Astrocyte of the cerebellum (primary cell): Measurements from ENCODE around the gene PROCR.

Experiments used
- DNase-seq: peaks from one replicate; pipeline ENCODE4 v3.0.0-alpha.2; 2011; ENCODE audit warnings: low read depth
- H3K4me3 ChIP-seq: 2 replicates; pipeline ENCODE4 v1.5.1; 2011; ENCODE audit warnings: mild to moderate bottlenecking, low read depth, low read length, moderate library complexity
- CTCF ChIP-seq: IDR thresholded peaks from 2 replicates; pipeline ENCODE4 v1.5.1; 2012; ENCODE audit warnings: low read length, low read depth, moderate library complexity, mild to moderate bottlenecking; ENCODE audit errors: missing control alignments
- in situ Hi-C: cut with HindIII; loops from 2 replicates; pipeline ENCODE4 v1.10.0; 2017; ENCODE audit warnings: low sequenced_read_pairs

The PROCR gene

DNA sequence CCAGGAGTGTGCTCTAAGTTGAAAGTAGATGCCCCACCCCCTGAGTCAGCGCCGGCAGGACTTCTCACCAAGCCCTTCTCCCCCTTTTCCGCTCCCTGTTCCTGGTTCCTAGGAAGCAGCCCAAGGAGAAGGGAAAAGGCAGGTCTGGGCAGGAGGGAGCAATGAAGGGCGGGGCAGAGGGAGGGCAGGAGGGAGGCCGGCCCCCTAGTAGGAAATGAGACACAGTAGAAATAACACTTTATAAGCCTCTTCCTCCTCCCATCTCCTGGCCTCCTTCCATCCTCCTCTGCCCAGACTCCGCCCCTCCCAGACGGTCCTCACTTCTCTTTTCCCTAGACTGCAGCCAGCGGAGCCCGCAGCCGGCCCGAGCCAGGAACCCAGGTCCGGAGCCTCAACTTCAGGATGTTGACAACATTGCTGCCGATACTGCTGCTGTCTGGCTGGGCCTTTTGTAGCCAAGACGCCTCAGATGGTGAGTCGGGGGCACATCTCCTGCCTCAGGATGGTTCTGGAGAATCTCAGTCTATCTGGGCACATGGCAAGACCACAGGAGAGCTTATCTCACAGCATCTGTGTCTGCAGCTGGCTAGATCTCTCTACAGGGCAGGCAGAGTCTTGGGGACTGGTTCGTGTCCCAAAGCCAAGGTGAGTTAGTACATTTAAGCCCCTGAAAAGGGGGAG is at the start of gene PROCR:
Gene PROCR (plus strand): TSS at position 320 of the 681 bp plus-strand sequence. CDS start 83 bp downstream, at position 403.
- DNase-seq = peak; percentile 62
- in situ Hi-C loops = no loop called here
- TF ChIP-seq CTCF = no peak
- peak within 1 kb of the TSS; percentile 38 for H3K4me3 ChIP-seq

DNA sequence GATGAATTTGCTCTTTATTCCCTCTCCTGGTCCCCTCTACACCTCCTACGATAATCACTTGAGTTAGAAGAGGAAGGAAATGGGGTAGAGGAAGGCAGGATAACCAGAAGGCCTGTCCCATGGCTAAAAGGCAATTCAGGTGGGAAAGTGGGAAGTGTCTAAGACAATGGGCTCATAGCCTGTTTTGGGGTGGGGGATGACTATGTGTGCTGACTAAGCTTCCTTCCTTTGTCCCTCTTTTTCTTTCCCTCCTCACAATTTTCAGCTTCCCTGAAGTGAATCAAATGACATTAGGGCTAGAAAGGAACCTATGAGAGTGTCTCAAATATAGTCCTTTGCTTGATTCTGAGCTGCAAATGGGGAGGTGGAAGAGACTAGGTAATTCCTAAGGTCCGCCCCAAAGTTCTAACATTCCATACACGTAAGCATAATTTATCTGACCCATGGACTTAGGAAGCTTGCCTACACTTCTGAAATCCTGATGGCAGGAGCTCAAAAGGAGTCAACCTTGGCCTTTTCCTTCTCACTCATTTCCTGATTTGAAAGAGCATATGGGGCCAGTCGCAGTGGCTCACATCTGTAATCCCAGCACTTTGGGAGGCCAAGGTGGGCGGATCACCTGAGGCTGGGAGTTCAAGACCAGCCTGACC is 49.0 kb upstream of the PROCR start:
- TF ChIP-seq CTCF = no peak

DNA sequence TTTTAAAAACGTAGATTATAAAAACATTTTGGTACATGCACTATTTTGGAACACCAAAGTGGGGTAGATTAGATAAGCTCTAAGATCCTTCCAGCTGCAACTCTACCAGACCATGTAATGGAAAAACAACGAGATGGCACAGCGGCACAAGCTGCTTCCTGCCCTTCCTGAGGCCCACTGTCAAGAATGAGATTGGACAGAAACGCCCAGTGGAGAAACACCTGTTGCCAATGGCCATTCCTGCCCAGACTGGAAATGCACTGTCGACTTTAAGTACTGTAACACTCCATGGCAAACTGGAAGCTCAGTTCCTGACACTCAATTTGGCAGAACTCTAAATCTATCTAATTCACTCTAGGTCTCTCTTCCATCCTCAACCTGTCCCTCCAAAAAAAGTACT is 46.1 kb upstream of the PROCR start:
- no peak overlapping the region for H3K4me3 ChIP-seq
- TF ChIP-seq CTCF = no peak
- DNase-seq = no peak
- in situ Hi-C loops = no loop called here

More for the DNA sequence above, 49.0 kb upstream of the PROCR start:
- in situ Hi-C loops = no loop called here
- no peak overlapping the region for H3K4me3 ChIP-seq
- no peak for DNase-seq

DNA sequence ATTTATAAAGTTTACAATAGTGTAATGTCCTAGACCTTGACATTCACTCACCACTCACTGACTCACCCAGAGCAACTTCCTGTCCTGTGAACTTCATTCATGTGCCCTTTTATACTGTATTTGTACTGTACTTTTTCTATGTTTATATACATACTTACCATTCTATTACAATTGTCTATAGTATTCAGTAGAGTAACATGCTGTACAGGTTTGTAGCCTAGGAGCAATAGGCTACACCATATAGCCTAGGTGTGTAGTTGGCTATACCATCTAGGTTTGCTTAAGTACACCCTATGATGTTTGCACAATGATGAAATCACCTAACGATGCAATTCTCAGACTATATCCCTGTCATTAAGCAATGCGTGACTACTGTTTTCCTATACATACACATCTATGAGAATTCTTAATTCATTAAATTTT is 42.2 kb upstream of the PROCR start:
- no peak overlapping the region for H3K4me3 ChIP-seq
- no peak for TF ChIP-seq CTCF
- in situ Hi-C loops = no loop called here
- DNase-seq = no peak

DNA sequence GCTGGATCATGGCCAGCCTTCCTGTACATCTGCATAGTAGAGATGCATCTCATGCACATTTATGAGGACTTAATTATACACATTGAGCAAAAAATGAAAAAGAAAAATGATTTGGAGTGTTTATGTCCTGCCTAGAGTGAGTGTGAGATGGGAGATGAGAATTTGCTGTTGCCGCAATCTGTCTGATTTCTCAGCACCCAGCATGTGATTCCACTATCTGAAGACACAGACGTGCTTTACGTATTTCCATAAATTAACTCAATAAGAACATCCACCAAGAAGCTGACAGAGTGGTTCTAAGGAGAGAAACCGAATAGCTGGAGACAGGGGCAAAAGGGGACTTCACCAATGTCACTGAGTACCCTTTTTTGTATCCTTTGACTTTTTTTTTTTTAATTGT is 39.9 kb upstream of the PROCR start:
- no peak overlapping the region for H3K4me3 ChIP-seq
- in situ Hi-C loops = no loop called here
- TF ChIP-seq CTCF = no peak
- no peak for DNase-seq

GRCh38 chr20:35133031-35133430 is 38.8 kb upstream of the PROCR start:
- in situ Hi-C loops = no loop called here
- no peak for DNase-seq
- H3K4me3 ChIP-seq = no peak overlapping the region
- TF ChIP-seq CTCF = no peak
